LNCaP clone FGC (cell line): Measurements from ENCODE around the gene MOSPD3.

Experiments
- DNase-seq: peaks from one replicate; pipeline ENCODE4 v3.0.0-alpha.2; 2011; ENCODE audit warnings: low read depth
- H3K4me3 ChIP-seq: 2 replicates; pipeline ENCODE4 v1.5.1; 2011; ENCODE audit warnings: mild to moderate bottlenecking, low read depth, low read length, control low read depth
- TF ChIP-seq, protein P1 (sequence below): IDR thresholded peaks from 2 replicates; pipeline ENCODE4 v1.5.1; 2012; ENCODE audit warnings: mild to moderate bottlenecking; ENCODE audit not compliant: control insufficient read depth, insufficient read depth; ENCODE audit errors: extremely low read depth

MOSPD3 gene

DNA sequence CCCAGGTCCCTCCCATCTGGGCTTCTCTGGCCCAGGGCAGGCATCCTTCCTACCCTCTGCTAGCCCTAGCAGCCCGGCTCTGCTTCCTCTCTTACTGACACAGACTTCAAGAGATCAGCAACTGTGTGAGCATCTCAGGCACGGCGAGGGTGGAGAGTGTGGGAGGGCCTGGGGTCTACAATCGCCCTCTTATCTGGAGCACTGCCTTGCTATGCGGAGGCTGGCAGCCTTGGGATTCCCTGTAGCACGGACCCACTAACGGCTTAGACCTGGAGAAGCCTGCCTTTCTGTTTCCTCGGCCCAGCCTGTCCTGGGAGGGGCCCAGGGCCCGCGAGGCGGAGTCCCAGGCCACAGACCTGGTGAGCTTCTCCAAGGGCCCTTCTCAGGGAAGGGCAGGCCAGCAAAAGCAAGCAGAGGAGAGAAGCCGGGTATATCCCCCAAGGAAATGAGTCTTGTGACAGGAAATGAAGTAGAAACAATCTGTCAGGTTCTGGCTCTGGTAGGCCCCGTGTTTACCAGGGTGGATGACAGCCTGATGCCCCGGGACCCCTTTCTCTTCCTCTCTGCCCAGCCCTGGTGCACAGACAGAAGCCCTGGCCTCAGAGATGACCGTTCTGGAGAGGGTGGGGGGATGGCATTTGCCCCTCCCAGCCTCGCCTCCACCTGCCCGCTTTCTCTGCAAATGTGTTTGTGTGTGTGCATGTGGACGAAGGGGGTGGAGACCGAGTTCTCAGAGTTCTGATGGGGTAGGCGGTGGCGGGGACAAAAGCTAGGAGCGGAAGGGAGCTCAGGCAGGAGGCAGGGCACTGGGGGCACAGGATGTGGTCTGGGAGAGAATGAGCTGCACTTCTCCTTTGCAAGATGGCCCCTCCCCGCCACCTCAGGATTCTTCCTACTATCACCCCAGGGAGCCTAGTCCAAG, 28.9 kb upstream of the MOSPD3 start:
- TF ChIP-seq, protein P1, sequence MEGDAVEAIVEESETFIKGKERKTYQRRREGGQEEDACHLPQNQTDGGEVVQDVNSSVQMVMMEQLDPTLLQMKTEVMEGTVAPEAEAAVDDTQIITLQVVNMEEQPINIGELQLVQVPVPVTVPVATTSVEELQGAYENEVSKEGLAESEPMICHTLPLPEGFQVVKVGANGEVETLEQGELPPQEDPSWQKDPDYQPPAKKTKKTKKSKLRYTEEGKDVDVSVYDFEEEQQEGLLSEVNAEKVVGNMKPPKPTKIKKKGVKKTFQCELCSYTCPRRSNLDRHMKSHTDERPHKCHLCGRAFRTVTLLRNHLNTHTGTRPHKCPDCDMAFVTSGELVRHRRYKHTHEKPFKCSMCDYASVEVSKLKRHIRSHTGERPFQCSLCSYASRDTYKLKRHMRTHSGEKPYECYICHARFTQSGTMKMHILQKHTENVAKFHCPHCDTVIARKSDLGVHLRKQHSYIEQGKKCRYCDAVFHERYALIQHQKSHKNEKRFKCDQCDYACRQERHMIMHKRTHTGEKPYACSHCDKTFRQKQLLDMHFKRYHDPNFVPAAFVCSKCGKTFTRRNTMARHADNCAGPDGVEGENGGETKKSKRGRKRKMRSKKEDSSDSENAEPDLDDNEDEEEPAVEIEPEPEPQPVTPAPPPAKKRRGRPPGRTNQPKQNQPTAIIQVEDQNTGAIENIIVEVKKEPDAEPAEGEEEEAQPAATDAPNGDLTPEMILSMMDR, result no peak
- no peak for DNase-seq
- H3K4me3 ChIP-seq, result peak overlapping the region; percentile 97

DNA sequence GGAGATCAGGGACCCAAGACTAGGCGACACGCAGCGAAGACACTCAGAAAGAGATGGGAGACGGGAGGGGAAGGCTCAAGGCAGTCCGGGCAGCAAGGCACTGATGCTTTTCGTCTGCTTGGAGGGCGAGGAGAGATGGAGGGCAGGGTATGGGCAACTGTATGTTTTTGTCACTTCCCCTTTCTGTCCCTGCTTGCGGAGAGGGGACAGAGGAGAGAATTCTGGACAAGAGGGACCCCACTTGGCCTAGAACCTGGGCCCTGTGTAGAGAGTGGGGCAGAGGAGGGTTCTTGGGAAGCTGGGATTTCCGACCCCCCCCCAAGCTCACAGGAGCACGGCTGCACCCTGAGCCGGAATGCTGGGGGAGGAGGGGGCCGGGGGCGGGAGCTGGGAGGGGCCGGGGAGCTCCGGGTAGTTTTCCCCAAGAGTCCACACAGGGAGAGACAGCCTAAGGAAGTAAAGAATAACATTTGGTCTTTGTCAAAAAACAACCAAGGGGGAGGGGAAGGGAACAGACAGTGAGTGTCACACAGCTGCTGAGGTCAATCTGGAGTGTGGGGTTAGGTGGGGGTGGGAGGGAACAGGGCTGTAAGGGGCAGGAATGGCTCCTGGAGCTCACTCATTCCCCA, 28.2 kb upstream of the MOSPD3 start:
- H3K4me3 ChIP-seq, result peak overlapping the region; percentile 97
- DNase-seq, result no peak
- TF ChIP-seq, protein P1, result no peak

DNA sequence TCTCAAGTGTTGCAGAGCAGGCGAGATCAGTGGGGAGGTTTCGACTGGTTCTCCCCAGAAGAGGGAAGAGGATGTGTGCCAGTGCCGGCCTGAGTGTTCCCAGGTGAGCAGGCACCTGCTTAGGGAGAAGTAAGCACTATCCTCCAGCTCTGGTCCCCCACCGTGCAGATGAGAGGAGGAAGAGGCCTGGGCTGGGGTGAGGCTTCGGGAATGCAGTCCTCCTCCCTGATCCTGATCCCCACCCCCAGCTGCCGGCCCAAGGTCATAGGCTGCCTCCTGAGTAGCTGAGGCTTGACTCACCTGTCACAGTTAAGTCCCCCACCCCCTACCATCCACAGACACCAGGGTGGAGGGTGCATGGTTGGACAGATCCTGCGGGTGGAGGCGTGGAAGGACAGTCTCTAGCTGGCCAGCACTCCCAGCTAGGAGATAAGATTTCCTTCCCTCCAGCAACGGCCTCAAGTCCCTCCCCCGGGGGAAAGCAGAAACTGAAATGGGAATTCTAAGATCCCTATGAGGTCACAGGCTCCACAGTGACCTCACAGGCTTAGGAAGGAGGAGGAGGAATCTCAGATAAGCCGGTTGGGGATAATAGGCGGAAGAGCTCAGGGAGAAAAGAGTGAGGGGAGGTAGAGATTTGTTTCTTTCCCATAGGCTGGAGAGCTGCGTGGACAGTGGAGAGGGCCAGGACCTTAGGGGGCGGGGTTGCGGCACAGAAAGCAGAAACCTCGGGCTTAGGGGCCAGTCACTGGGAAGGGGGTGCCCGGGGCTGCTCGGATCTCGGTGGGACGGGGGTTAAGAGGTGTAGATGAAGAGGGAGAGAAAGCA, 27.4 kb upstream of the MOSPD3 start:
- DNase-seq, result peak; percentile 50
- H3K4me3 ChIP-seq, result peak overlapping the region; percentile 97
- TF ChIP-seq, protein P1, result no peak

- TF ChIP-seq, protein P1, result no peak
- H3K4me3 ChIP-seq, result peak within 1 kb of the TSS; percentile 97
- peak; percentile 47 for DNase-seq
Measured at GRCh38 chr7:100585511-100586265, 26.7 kb upstream of the MOSPD3 start, which contains the start of gene LRCH4. TSS of gene LRCH4 (minus strand) at chr7:100586129. CDS start at chr7:100586100, 29 bp downstream.

- H3K4me3 ChIP-seq, result peak within 1 kb of the TSS; percentile 97
- TF ChIP-seq, protein P1, result no peak
- peak; percentile 100 for DNase-seq
Measured at GRCh38 chr7:100586266-100587025, 25.9 kb upstream of the MOSPD3 start, which contains the start of gene FBXO24. TSS of gene FBXO24 (plus strand) at chr7:100586328. CDS start at chr7:100586626, 298 bp downstream.

DNA sequence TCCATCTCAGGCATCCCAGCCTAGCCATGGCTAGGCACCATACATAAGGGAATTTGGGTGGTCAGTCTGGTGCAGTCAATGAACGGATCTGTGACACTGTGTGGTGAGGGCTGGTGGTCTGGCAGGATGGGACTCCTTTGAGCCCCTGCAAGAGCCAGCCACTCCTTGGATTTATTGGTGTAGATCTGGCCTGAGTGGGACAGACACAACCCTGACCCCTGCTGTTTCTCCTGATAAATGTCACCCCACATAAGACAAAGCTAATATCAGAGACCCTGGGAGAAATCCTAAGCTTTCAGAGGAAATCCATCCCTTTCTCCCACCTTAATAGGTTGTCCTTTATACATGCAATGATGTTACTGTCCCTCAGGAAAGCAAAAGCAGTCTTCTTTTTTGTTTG, 23.9 kb upstream of the MOSPD3 start:
- TF ChIP-seq, protein P1, result peak; percentile 32; the same call in 1 of the 2 replicates
- no peak for DNase-seq
- no peak overlapping the region for H3K4me3 ChIP-seq
